Measurements from ENCODE around the gene UBC. TPM values are rescaled to one million over a fixed set of nuclear protein-coding genes. Genes with fewer than 3 reads are reported as not detected.
A peak's percentile ranks its signal among the peaks of the same experiment; 100 is the strongest.

Gene UBC
- total RNA-seq, 1 donor from 2014 or later = 1,199 TPM

DNA sequence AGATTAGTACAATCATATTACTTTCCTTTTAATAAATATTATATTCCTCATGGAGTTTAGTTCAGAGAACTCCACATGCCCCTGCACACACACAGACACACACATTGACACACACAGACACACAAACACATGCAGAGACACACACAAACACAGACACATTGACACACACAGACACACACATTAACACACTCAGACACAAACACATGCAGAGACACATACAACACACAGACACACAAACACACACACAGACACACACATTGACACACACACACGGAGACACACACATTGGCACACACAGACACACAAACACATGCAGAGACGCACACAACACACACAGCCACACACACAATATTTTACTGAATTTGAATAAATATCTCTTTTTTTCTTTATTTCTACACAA, 38.3 kb downstream of the UBC start:
- intact Hi-C loops (cut with DNase I) = no loop called here
- DNase-seq (ENCODE audit: missing footprints) = no peak
- no peak for ATAC-seq

GRCh38 chr12:124875803-124876132, 38.7 kb downstream of the UBC start:
- intact Hi-C loops (cut with DNase I) = no loop called here
- ATAC-seq (no peak), DNase-seq (ENCODE audit: missing footprints) (no peak)

GRCh38 chr12:124874988-124875802, 39.3 kb downstream of the UBC start:
- ATAC-seq (no peak), DNase-seq (ENCODE audit: missing footprints) (no peak)
- intact Hi-C loops (cut with DNase I) = no loop called here

DNA sequence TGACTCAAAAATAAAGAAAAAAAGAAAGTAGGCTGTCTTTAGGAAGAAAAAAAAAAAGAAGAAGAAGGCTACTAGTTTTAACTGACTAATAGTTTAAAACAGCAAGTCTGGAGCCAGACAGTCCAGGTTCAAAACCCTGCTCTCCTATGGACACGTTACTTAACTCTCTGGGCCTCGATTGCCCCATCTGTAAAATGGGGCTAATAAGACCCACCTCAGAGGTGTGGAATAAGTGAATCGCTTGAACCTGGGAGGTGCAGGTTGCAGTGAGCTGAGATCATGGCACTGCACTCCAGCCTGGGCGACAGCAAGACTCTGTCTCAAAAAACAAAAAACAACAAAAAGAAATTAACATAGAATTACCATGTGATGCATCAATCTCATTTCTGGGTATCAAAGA, 40.3 kb downstream of the UBC start:
- DNase-seq (ENCODE audit: missing footprints) (no peak), ATAC-seq (no peak)
- intact Hi-C loops (cut with DNase I) = no loop called here

DNA sequence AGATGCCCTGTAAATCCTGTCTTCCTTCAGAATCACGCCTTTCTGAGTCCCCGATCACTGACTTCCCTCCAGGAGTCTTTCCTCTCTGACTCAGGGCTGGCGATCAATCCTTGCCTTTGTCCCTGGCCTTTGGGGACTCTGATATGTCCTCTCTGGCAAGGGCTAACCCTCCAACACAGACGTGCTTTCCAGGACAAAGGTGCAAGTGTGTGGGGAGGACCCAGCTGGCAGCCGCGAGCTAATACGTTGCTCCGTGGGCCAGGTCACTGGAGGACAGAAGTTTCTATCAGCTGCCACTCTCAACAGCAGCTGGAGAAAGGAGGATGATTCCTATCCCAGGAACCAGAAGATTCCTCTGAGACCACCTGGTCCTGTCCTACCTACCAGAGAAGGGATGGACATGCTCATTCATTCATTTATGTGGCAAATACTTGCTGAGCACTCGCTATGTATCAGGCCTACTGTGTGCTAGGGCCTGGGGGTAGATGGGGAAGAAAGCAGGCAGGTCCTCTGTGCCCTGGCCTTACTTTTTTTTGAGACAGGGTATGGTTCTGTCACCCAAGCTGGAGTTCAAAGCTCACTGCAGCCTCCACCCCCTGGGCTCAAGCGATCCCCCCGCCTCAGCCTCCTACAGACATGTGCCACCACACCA, 42.3 kb downstream of the UBC start:
- peak; percentile 43 for ATAC-seq

GRCh38 chr12:124871297-124871696, 43.2 kb downstream of the UBC start:
- intact Hi-C loops (cut with DNase I) = no loop called here
- ATAC-seq (no peak), DNase-seq (ENCODE audit: missing footprints) (no peak)

More for the DNA sequence above, 42.3 kb downstream of the UBC start:
- intact Hi-C loops (cut with DNase I) = no loop called here
- no peak for DNase-seq (ENCODE audit: missing footprints)

- intact Hi-C loops (cut with DNase I) = no loop called here
- DNase-seq (ENCODE audit: missing footprints) (no peak), ATAC-seq (no peak)
These were observed 43.9 kb downstream of the UBC start for GRCh38 chr12:124870515-124870914.

GRCh38 chr12:124869059-124869665, 45.3 kb downstream of the UBC start:
- intact Hi-C loops (cut with DNase I) = no loop called here
- DNase-seq (ENCODE audit: missing footprints) (no peak), ATAC-seq (peak; percentile 54)

- intact Hi-C loops (cut with DNase I) = no loop called here
- ATAC-seq (no peak), DNase-seq (ENCODE audit: missing footprints) (no peak)
These were observed 46.0 kb downstream of the UBC start for GRCh38 chr12:124868252-124869058.

GRCh38 chr12:124867401-124867930, 47.0 kb downstream of the UBC start:
- ATAC-seq = no peak
- intact Hi-C loops (cut with DNase I) = no loop called here
- DNase-seq (ENCODE audit: missing footprints) = no peak

GRCh38 chr12:124866883-124867400, 47.5 kb downstream of the UBC start:
- no peak for DNase-seq (ENCODE audit: missing footprints)
- ATAC-seq = no peak
- intact Hi-C loops (cut with DNase I) = no loop called here

DNA sequence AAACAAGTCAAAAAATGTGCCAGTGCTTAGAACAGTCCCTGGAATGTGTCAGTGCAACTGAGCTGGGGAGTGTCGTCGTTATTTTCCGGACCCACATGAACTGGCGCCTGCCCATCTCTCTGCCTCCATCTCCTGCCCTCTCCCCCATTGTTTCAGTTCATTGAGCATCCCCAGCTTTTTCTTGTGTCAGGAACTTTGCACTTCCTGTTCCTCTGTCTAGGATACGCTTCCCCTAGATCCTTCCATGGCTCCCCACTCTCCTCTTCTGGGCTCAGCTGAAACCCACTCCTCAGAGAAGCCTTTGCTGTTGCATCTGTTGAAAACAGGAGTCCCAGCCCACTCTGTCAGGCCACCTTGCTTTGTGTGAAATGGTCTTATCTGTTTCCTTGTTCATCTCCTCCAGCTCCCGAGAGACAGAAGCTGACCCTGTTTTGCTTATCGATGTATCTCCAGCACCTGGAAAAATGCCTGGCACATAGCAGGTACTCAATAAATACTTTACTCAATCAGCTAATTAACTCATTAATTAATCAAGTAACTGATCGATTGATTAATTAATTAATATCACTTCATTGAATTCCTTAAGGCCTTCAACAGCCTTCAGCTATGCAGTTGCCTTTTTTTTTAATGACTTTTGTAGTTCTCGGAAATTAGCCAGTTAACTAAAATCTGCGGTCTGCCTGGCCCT, 48.1 kb downstream of the UBC start:
- ATAC-seq (no peak), DNase-seq (ENCODE audit: missing footprints) (no peak)
- intact Hi-C loops (cut with DNase I) = no loop called here

DNA sequence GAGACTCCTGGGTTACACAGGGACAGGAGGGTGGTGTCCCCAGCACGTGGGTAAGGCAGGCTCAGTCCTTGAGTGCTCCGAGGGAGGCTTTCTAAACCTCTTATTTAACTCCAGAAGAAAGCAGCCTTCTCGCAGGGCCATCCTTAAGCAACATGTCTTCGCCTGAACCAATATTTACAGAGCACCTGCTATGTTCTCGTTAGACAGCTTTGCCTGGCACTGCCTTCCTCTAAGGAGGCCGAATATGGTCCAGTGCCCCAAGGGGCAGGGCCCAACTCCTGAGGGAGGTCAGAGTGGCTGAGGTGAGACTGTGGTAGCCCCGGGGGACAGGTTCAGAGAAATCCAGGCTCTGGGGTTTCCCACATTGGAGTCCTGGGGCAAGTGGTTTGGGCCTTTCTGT, 48.7 kb downstream of the UBC start:
- intact Hi-C loops (cut with DNase I) = no loop called here
- DNase-seq (ENCODE audit: missing footprints) (no peak), ATAC-seq (no peak)

- ATAC-seq = peak; percentile 1
- intact Hi-C loops (cut with DNase I) = loop anchor here (5.0 kb wide), 1 partner anchor 38 kb away; no protein-coding TSS in a partner anchor
- no peak for DNase-seq (ENCODE audit: missing footprints)
These were observed 50.1 kb downstream of the UBC start for GRCh38 chr12:124864326-124864752.

- peak; percentile 94 for ATAC-seq
- intact Hi-C loops (cut with DNase I) = loop anchor here (5.0 kb wide), 1 partner anchor 39 kb away; no protein-coding TSS in a partner anchor
- peak; percentile 92 for DNase-seq (ENCODE audit: missing footprints)
These were observed 50.8 kb downstream of the UBC start, which contains the start of gene SCARB1 for GRCh38 chr12:124863416-124864325. TSS of gene SCARB1 (minus strand) at chr12:124863864. CDS start at chr12:124863720, 144 bp downstream.

GRCh38 chr12:124862768-124863415, 51.6 kb downstream of the UBC start:
- DNase-seq (ENCODE audit: missing footprints) (no peak), ATAC-seq (peak; percentile 5)
- intact Hi-C loops (cut with DNase I) = loop anchor here (5.0 kb wide), 1 partner anchor 39 kb away; no protein-coding TSS in a partner anchor

All from Right ventricle myocardium inferior (tissue), 1 donor.